Neural cell (in vitro differentiated cells): ENCODE measurements around the gene NUP54. TPM values are rescaled to one million over a fixed set of nuclear protein-coding genes. Genes with fewer than 3 reads are reported as not detected.

Experiments used
- H2AFZ ChIP-seq: fragments of 200-600, 300-800 bp; sonication (generic), shearing (Covaris generic); 2 replicates; pipeline ENCODE4 v1.6.0; 2014; ENCODE audit warnings: low read depth, mild to moderate bottlenecking, antibody characterized with exemption, low read length, moderate library complexity
- H3F3A ChIP-seq: fragments of 200-600 bp; shearing (Covaris generic); 2 replicates; pipeline ENCODE4 v1.6.1; 2016; ENCODE audit warnings: mild to moderate bottlenecking, moderate library complexity, mixed read lengths, antibody characterized with exemption, low read length; ENCODE audit not compliant: insufficient read depth, poor library complexity, severe bottlenecking
- H3K27ac ChIP-seq: fragments of 200-600, 300-800 bp; sonication (generic), shearing (Covaris generic); 2 replicates; pipeline ENCODE4 v1.5.1; 2014; ENCODE audit warnings: mild to moderate bottlenecking, low read length, moderate library complexity
- H3K27me3 ChIP-seq: fragments of 300-800, 200-600 bp; sonication (generic), shearing (Covaris generic); 2 replicates; pipeline ENCODE4 v1.6.0; 2014; ENCODE audit warnings: mild to moderate bottlenecking, low read depth, low read length, moderate library complexity; ENCODE audit not compliant: insufficient read depth
- H3K36me3 ChIP-seq: fragments of 300-800, 200-600 bp; sonication (generic), shearing (Covaris generic); 2 replicates; pipeline ENCODE4 v1.5.1; 2014; ENCODE audit warnings: mild to moderate bottlenecking, antibody characterized with exemption, low read length, moderate library complexity; ENCODE audit not compliant: insufficient read depth
- H3K4me2 ChIP-seq: fragments of 300-800, 200-600 bp; sonication (generic), shearing (Covaris generic); 2 replicates; pipeline ENCODE4 v1.6.0; 2014; ENCODE audit warnings: mild to moderate bottlenecking, low read length
- H3K4me3 ChIP-seq: fragments of 300-800, 200-600 bp; sonication (generic), shearing (Covaris generic); 2 replicates; pipeline ENCODE4 v1.5.1; 2014; ENCODE audit warnings: mild to moderate bottlenecking, low read length, moderate library complexity
- H3K79me2 ChIP-seq: fragments of 200-600 bp; shearing (Covaris generic); replicated peaks from 2 replicates; pipeline ENCODE4 v1.6.0; 2014; ENCODE audit warnings: mild to moderate bottlenecking, low read length, moderate library complexity; ENCODE audit not compliant: insufficient read depth
- H3K9ac ChIP-seq: fragments of 300-800, 200-600 bp; sonication (generic), shearing (Covaris generic); 2 replicates; pipeline ENCODE4 v1.6.1; 2016; ENCODE audit warnings: mild to moderate bottlenecking, low read length, mixed read lengths
- H3K9me2 ChIP-seq: fragments of 200-600 bp; shearing (Covaris generic); 2 replicates; pipeline ENCODE4 v1.6.1; 2016; ENCODE audit warnings: mild to moderate bottlenecking, low read length, mixed read lengths; ENCODE audit not compliant: insufficient read depth
- H3K9me3 ChIP-seq: fragments of 200-600, 300-800 bp; sonication (generic), shearing (Covaris generic); 2 replicates; pipeline ENCODE4 v1.6.1; 2016; ENCODE audit warnings: mild to moderate bottlenecking, mixed run types, low read length, moderate library complexity, mixed read lengths
- H4K20me1 ChIP-seq: fragments of 200-600 bp; shearing (Covaris generic); 2 replicates; pipeline ENCODE4 v1.6.1; 2016; ENCODE audit warnings: mild to moderate bottlenecking, mixed run types; ENCODE audit not compliant: insufficient read depth
- EP300 ChIP-seq: fragments of 450-650 bp; conservative IDR thresholded peaks from 2 replicates; pipeline ENCODE4 v1.6.1; 2014; ENCODE audit warnings: antibody characterized with exemption, mild to moderate bottlenecking, moderate library complexity; ENCODE audit not compliant: poor library complexity, severe bottlenecking
- EZH2 ChIP-seq: fragments of 200-600, 300-800 bp; shearing (Covaris generic), sonication (generic); IDR thresholded peaks from 2 replicates; pipeline ENCODE4 v1.6.1; 2014; ENCODE audit warnings: antibody characterized with exemption, low read length, borderline replicate concordance, mild to moderate bottlenecking; ENCODE audit not compliant: insufficient read depth, poor library complexity, severe bottlenecking
- MXI1 ChIP-seq: fragments of 450-650 bp; conservative IDR thresholded peaks from 2 replicates; pipeline ENCODE4 v1.6.1; 2014; ENCODE audit warnings: antibody characterized with exemption, mild to moderate bottlenecking; ENCODE audit not compliant: poor library complexity, severe bottlenecking
- POLR2AphosphoS5 ChIP-seq: IDR thresholded peaks from 2 replicates; pipeline ENCODE4 v1.6.1; 2012
- RAD21 ChIP-seq: fragments of 450-650 bp; conservative IDR thresholded peaks from 2 replicates; pipeline ENCODE4 v1.6.1; 2014; ENCODE audit warnings: antibody characterized with exemption, mild to moderate bottlenecking, moderate library complexity
- SMC3 ChIP-seq: fragments of 450-650 bp; conservative IDR thresholded peaks from 2 replicates; pipeline ENCODE4 v1.6.1; 2014; ENCODE audit warnings: antibody characterized with exemption, mild to moderate bottlenecking, moderate library complexity; ENCODE audit not compliant: poor library complexity
- TAF1 ChIP-seq: IDR thresholded peaks from 2 replicates; pipeline ENCODE4 v1.6.1; 2012; ENCODE audit warnings: low read depth
- polyA plus RNA-seq: library from polyadenylated mRNA; depleted of rRNA; stranded (reverse); fragments of >200 nt; gene quantifications from 2 replicates; pipeline ENCODE4 v1.2.3, GENCODE V29; 2014
- TF ChIP-seq, protein P1 (sequence below): IDR thresholded peaks from 2 replicates; pipeline ENCODE4 v1.6.1; 2012; ENCODE audit warnings: borderline replicate concordance
- TF ChIP-seq, protein P2 (sequence below): fragments of 450-650 bp; IDR thresholded peaks from 2 replicates; pipeline ENCODE4 v1.5.1; 2014; ENCODE audit warnings: antibody characterized with exemption, mild to moderate bottlenecking, moderate library complexity; ENCODE audit not compliant: poor library complexity, severe bottlenecking

Gene NUP54
- polyA plus RNA-seq, 1 donor from 2014 or later = 103 TPM

GRCh38 chr4:76127754-76128153 lies 20.4 kb downstream of the NUP54 start:
- H3K9ac ChIP-seq = no peak overlapping the region
- TF ChIP-seq SMC3 (no peak), RAD21 (no peak), TAF1 (no peak), EZH2 (no peak), MXI1 (no peak), POLR2AphosphoS5 (no peak), EP300 (no peak)
- TF ChIP-seq, protein P1, sequence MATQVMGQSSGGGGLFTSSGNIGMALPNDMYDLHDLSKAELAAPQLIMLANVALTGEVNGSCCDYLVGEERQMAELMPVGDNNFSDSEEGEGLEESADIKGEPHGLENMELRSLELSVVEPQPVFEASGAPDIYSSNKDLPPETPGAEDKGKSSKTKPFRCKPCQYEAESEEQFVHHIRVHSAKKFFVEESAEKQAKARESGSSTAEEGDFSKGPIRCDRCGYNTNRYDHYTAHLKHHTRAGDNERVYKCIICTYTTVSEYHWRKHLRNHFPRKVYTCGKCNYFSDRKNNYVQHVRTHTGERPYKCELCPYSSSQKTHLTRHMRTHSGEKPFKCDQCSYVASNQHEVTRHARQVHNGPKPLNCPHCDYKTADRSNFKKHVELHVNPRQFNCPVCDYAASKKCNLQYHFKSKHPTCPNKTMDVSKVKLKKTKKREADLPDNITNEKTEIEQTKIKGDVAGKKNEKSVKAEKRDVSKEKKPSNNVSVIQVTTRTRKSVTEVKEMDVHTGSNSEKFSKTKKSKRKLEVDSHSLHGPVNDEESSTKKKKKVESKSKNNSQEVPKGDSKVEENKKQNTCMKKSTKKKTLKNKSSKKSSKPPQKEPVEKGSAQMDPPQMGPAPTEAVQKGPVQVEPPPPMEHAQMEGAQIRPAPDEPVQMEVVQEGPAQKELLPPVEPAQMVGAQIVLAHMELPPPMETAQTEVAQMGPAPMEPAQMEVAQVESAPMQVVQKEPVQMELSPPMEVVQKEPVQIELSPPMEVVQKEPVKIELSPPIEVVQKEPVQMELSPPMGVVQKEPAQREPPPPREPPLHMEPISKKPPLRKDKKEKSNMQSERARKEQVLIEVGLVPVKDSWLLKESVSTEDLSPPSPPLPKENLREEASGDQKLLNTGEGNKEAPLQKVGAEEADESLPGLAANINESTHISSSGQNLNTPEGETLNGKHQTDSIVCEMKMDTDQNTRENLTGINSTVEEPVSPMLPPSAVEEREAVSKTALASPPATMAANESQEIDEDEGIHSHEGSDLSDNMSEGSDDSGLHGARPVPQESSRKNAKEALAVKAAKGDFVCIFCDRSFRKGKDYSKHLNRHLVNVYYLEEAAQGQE = no peak
- TF ChIP-seq, protein P2, sequence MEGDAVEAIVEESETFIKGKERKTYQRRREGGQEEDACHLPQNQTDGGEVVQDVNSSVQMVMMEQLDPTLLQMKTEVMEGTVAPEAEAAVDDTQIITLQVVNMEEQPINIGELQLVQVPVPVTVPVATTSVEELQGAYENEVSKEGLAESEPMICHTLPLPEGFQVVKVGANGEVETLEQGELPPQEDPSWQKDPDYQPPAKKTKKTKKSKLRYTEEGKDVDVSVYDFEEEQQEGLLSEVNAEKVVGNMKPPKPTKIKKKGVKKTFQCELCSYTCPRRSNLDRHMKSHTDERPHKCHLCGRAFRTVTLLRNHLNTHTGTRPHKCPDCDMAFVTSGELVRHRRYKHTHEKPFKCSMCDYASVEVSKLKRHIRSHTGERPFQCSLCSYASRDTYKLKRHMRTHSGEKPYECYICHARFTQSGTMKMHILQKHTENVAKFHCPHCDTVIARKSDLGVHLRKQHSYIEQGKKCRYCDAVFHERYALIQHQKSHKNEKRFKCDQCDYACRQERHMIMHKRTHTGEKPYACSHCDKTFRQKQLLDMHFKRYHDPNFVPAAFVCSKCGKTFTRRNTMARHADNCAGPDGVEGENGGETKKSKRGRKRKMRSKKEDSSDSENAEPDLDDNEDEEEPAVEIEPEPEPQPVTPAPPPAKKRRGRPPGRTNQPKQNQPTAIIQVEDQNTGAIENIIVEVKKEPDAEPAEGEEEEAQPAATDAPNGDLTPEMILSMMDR = no peak
- H3K4me2 ChIP-seq = no peak overlapping the region
- H3K9me2 ChIP-seq = no peaks in the 10 kb centered on the region
- no peak overlapping the region for H3K27ac ChIP-seq
- no peaks in the 10 kb centered on the region for H3K36me3 ChIP-seq
- no peaks in the 10 kb centered on the region for H3K79me2 ChIP-seq
- no peak overlapping the region for H2AFZ ChIP-seq
- no peak overlapping the region for H3K4me3 ChIP-seq
- no peaks in the 10 kb centered on the region for H3F3A ChIP-seq
- H4K20me1 ChIP-seq = no peaks in the 10 kb centered on the region
- H3K9me3 ChIP-seq = no peaks in the 10 kb centered on the region
- H3K27me3 ChIP-seq = no peaks in the 10 kb centered on the region

GRCh38 chr4:76125816-76126215 lies 22.4 kb downstream of the NUP54 start:
- no peak overlapping the region for H3K9ac ChIP-seq
- H3K4me3 ChIP-seq = no peak overlapping the region
- H3K27me3 ChIP-seq = no peaks in the 10 kb centered on the region
- H4K20me1 ChIP-seq = no peaks in the 10 kb centered on the region
- H3K4me2 ChIP-seq = no peak overlapping the region
- H3F3A ChIP-seq = no peaks in the 10 kb centered on the region
- no peaks in the 10 kb centered on the region for H3K79me2 ChIP-seq
- H3K9me2 ChIP-seq = no peaks in the 10 kb centered on the region
- no peaks in the 10 kb centered on the region for H3K36me3 ChIP-seq
- TF ChIP-seq, protein P1 = no peak
- no peak overlapping the region for H2AFZ ChIP-seq
- H3K9me3 ChIP-seq = no peaks in the 10 kb centered on the region
- no peak overlapping the region for H3K27ac ChIP-seq
